ENCODE measurements around the gene TAF3.

Gene TAF3

GRCh38 chr10:8055420-8056349 is 237.4 kb downstream of the TAF3 start:
- no peak for DNase-seq (ENCODE audit: low read depth in 1 of 2, low spot score in 1 of 2)

- DNase-seq (ENCODE audit: low read depth in 1 of 2, low spot score in 1 of 2) = no peak
These were observed 238.1 kb downstream of the TAF3 start for GRCh38 chr10:8056378-8056777.

GRCh38 chr10:8056871-8057331 is 238.6 kb downstream of the TAF3 start:
- DNase-seq (ENCODE audit: low read depth in 1 of 2, low spot score in 1 of 2) = no peak

GRCh38 chr10:8057636-8058273 is 239.4 kb downstream of the TAF3 start:
- DNase-seq (ENCODE audit: low read depth in 1 of 2, low spot score in 1 of 2) = no peak

GRCh38 chr10:8058274-8059111 is 240.2 kb downstream of the TAF3 start:
- DNase-seq (ENCODE audit: low read depth in 1 of 2, low spot score in 1 of 2) = no peak

GRCh38 chr10:8059191-8059936 is 241.1 kb downstream of the TAF3 start:
- DNase-seq (ENCODE audit: low read depth in 1 of 2, low spot score in 1 of 2) = no peak

GRCh38 chr10:8060010-8060703 is 241.9 kb downstream of the TAF3 start:
- DNase-seq (ENCODE audit: low read depth in 1 of 2, low spot score in 1 of 2) = no peak

- DNase-seq (ENCODE audit: low read depth in 1 of 2, low spot score in 1 of 2) = no peak
These were observed 242.4 kb downstream of the TAF3 start for GRCh38 chr10:8060704-8061121.

GRCh38 chr10:8061274-8062211 is 243.2 kb downstream of the TAF3 start:
- no peak for DNase-seq (ENCODE audit: low read depth in 1 of 2, low spot score in 1 of 2)

GRCh38 chr10:8063128-8063908 is 245.0 kb downstream of the TAF3 start:
- DNase-seq (ENCODE audit: low read depth in 1 of 2, low spot score in 1 of 2) = no peak

GRCh38 chr10:8063935-8064334 is 245.6 kb downstream of the TAF3 start:
- DNase-seq (ENCODE audit: low read depth in 1 of 2, low spot score in 1 of 2) = no peak

GRCh38 chr10:8064436-8064835 is 246.1 kb downstream of the TAF3 start:
- DNase-seq (ENCODE audit: low read depth in 1 of 2, low spot score in 1 of 2) = no peak

- DNase-seq (ENCODE audit: low read depth in 1 of 2, low spot score in 1 of 2) = no peak
These were observed 247.3 kb downstream of the TAF3 start for GRCh38 chr10:8065651-8066050.

GRCh38 chr10:8066124-8066523 is 247.8 kb downstream of the TAF3 start:
- DNase-seq (ENCODE audit: low read depth in 1 of 2, low spot score in 1 of 2) = no peak
